Measurements from ENCODE around the gene THAP11.
"Not testable (repeated sequence)": the region's sequence is repeated elsewhere in the genome, so short reads cannot be mapped to it uniquely, and the experiment has no call there.

Gene THAP11

DNA sequence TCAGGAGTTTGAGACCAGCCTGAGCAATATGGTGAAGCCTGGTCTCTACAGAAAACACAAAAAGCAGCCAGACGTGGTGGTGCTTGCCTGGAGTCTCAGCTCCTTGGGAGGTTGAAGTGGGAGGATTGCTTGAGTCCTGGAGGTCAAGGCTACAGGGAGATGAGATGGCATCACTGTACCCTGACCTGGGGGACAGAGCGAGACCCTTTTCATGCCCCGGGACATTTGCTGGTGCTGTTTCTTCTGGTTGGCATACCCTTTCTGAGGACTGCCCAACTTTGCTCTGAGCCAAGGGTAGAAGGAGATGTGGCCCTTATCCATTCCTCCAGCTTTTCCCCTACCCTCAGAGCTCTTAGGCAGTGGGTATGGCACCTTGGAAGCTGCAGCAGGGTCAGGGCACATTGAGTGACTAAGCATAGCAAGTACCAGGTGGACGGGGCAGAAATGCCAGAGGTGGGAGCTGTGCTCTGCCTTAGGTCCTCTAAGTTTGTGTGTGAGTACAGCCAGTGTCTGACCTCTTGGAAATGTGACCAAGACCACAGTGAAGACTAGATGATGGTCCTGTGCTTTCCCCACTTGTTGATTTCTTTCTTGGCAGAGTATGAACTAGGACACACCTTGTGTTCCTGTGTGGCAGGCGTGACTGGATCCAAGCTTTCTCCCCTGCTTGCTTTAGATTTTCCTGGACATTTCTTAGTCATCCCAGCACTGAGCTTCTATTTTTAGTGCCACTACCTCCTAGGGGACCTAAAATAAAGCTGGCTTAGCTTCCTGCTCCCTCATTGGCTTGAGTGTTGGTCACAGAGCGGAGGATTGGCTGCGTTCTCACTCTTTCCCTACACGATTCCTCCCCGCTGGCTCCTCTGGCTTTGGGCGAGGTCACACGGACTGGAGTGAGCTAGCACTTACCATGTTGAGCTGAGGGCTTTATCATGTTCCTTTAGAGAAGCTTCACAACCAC, 20.8 kb downstream of the THAP11 start:
- DNase-seq (ENCODE audit: low read depth in 2 of 2): no peak

DNA sequence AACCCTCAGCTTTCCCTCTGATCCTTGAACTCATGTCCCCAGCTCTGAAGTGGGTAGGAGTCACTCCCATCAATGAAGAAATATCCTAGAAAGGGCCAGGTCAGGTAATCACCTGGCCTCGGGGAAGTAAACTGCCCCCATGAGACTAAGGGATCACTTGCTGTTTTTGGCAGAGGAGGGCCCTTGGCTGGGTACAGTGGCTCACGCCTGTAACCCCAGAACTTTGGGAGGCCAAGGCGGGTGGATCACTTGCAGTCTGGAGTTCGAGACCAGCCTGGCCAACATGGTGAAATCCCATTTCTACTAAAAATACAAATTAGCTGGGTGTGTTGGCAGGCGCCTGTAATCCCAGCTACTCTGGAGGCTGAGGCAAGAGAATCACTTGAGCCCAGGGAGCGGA, 21.9 kb downstream of the THAP11 start:
- not testable (repeated sequence) for DNase-seq (ENCODE audit: low read depth in 2 of 2)

DNA sequence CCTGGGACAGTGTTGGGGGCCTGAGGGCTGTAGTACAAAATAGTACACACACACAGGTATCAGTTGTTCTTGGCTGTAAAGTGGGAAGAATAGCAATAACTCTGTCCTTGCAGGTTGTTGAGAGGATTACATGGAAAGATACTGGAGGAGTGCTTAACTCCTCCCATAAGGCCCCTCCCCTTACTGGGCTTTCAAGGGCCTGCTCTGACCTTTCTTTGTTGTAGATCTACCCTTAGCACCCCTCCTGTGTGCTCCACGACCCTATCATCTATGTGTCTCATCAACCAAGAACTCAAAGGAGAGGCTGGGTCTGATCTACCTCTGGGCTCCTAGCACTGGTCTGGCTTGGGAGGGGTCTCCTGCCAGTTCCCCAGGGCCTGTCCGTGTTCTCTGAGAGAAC, 22.5 kb downstream of the THAP11 start:
- no peak for DNase-seq (ENCODE audit: low read depth in 2 of 2)

DNA sequence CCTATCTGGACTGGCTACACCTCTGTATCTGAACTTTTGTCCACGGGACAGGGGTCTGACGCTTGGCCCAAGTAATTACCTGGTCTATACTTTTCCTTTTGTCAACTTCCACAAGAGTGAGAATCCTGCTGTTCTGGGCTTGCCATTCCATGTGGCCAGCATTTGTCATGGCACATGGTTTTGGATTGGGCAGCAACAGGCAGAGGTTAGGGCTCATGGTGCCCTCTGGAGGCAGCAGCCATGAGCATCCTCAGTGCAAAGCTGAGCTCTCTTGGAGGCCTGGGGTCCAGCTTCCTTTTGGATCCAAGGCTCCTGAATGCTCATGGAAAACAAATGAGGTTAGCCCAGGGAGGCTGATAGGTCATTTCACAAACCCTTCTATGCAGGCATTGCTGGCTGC, 23.2 kb downstream of the THAP11 start:
- no peak for DNase-seq (ENCODE audit: low read depth in 2 of 2)

DNA sequence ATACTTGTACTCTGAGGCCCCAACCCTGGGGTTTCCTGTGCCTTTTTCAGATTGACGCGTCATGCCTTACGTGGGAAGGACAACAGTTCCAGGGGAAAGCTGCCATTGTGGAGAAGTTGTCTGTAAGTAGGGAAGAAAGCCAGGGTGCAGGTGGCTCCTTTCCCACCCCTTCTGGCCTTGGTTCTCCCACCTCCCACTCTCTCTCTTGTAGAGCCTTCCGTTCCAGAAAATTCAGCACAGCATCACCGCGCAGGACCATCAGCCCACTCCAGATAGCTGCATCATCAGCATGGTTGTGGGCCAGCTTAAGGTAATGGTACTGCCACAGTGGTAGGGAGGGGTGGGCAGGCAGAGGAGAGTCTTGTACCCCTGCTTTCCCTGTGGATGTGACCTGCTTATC, 26.2 kb downstream of the THAP11 start:
- DNase-seq (ENCODE audit: low read depth in 2 of 2): no peak

DNA sequence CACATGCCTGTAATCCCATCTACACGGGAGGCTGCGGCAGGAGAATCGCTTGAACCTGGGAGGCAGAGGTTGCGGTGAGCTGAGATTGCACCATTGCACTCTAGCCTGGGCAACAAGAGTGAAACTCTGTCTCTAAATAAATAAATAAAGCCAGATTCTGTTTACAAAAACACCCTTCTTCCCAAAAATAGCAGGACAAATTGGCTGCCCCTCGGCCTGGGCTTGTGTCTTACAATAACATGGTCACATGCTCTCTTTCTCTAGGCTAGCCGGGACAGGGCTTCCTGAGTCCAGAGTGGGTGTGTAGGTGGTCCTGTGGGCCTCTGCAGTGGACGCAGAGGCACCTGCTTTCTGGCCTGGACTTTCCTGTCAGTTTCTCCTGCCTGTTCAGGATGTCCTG, 27.5 kb downstream of the THAP11 start:
- DNase-seq (ENCODE audit: low read depth in 2 of 2): no peak

DNA sequence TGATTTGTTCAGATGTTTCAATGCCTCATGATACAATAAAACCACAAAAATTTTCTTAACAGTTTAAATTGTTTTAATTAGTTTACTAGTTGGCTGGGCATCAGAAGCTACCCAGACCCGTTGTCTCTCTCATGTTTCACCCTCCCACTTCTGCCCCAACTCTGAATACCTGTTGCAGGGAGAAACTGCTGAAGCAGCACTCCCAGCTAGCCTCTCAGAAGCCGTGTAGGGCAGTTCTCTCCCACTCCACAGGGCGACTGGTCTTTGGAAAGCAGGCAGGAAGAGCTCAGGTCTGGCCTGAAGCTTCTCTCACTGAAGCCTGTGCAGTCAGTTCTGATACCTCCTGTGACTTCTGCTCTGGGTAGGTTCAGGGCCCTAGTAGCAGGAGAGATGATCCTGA, 29.1 kb downstream of the THAP11 start:
- DNase-seq (ENCODE audit: low read depth in 2 of 2): no peak

DNA sequence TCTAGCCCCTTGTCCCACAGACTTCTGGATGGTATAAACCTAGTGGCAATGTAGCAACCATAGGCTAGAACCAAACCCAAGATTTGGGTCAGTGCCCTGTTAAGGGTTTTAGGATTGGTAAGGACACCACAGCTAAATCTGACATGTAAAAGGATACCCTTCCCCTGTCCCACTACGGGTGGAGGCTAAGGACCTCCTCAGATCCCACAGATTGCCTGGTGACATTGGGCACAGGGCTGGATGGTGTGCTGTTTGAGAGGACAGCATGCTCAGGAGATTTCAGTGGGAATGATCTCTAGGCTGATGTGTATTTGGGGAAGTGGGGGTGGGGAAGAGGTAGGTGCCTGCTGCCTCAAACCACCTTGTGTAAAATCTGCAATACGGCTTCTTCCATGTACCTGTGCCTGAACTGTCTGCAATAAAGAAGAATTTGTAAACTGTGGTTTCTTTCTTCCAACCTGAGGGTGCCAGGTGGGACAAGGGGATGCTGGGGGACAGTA, 30.1 kb downstream of the THAP11 start:
- DNase-seq (ENCODE audit: low read depth in 2 of 2): no peak

DNA sequence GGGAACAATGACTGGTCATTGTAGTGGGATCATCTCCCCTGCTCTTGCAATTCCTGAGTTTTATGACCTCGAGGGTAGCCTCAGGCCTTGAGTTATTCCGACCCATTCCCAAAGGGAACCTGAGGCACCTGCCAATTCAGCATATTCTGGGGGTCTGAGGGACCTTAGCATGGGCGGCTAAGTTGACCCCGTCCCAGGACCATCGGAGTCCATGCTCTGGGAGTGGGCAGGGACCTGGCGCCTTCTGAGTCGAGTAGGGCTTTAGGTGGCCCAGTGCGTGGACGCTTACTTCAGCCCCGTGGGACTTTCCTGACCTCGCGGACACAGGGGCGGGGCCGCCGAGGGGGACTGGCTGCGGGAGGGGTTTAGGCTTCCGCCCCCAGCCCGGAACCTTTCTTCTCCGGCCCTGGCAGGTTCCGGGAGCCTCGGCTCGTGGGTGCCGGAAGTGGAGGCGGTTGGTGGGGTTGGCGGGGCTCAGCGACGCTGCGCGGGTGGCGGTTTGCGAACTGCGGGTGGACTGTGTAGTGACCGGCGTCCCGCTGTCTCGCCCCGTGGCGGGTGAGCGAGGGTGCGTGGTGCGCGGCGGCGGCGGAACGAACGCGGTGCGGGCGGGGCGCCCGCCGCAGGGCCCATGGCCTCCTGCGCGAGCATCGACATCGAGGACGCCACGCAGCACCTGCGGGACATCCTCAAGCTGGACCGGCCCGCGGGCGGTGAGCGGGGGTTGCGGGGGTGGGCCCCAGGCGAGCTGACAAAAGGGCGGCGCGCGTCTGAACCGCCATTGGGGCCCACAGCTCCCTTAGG, 30.7 kb downstream of the THAP11 start, which contains the start of gene EDC4:
Gene EDC4, plus strand, starts transcription at position 422 of the 804 bp plus-strand sequence. Its CDS starts 210 bp downstream, at position 632.
- DNase-seq (ENCODE audit: low read depth in 2 of 2): peak; percentile 77 to 79

DNA sequence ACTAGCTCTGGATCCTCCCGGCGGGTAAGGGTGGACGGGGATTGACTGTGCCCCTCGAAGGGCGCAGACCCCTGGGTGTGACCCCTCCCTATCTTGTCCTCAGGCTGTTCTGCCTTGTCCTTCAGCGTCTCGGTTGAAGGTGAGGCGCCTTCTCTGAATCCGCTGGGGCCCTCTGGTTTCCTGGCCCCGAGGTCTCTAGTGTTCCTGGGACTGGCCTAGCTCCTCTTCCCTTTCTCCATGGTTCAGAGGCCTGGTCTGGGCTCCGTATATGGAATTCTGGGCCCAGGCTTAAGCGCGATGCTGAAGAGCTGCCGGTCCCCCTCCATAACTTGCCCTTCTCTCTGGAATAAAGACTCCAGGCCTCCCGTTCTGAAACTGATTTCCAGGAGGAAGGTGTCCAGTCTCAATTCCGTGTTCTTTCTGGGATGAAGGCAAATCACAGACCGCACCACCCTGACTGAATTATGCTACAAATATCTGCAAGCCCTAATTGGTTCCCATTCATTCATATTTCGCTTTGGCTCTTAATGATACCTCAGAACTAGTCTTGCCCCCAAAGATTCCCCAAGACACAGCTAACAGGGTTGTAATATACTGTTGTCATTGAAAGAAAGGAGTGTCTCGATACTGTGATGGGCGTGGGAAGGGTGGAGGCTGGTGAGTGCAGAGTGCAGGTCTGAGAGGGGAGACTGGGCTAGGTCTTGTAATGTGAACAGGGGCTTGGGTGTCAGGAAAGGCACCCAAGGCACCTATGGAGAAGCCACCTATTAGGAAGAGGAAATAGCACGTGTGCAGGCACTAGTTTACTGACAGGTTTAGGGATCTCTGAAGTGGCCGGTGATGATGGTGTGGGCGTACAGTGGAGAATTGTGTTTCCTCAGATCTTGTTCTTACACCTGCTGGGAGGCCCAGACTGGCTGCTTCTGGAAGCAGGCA, 31.6 kb downstream of the THAP11 start:
- DNase-seq (ENCODE audit: low read depth in 2 of 2): no peak

DNA sequence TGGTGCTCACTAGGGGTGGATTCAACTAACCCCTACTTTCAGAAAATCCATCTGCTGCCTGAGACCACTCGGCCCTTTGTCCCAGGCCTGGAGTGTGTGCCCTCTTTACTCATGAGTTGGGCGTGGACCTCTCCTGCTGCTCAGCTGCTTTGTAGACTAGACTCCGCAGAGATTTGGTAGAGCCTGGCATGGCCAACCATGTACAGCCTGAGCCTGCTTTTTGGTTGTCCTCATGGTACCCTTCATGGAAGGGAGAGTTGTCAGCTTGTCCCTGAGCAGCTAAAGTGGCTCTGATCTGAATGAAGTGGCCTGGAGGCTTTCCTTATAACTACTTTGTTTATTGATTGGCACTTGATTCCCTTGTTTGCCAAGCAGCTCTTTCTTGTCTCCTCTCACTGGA, 32.3 kb downstream of the THAP11 start:
- DNase-seq (ENCODE audit: low read depth in 2 of 2): no peak

DNA sequence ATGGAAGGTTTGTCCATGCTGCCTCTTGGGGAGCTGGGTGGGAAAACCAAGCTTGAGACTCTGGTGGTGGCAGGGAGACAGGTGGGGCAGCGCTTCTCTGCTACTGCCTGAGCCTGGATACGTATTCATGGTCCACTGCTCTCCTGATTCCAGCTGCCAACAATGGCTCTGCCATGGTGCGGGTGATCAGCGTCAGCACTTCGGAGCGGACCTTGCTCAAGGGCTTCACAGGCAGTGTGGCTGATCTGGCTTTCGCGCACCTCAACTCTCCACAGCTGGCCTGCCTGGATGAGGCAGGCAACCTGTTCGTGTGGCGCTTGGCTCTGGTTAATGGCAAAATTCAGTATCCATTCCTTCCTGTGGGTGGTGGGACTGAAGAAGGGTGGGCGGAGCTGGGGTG, 34.9 kb downstream of the THAP11 start:
- no peak for DNase-seq (ENCODE audit: low read depth in 2 of 2)

DNA sequence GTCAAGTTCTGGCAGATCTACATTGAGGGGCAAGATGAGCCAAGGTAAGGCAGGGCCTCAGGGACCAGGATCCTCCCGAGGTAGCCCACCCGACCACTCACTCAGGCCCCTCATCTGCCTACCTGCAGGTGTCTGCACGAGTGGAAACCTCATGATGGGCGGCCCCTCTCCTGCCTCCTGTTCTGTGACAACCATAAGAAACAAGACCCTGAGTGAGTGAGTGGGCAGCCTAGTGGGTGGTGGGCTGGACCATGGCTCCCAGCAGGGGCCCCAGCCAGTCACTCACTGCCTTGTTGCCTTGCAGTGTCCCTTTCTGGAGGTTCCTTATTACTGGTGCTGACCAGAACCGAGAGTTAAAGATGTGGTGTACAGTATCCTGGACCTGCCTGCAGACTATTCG, 36.1 kb downstream of the THAP11 start:
- DNase-seq (ENCODE audit: low read depth in 2 of 2): no peak

DNA sequence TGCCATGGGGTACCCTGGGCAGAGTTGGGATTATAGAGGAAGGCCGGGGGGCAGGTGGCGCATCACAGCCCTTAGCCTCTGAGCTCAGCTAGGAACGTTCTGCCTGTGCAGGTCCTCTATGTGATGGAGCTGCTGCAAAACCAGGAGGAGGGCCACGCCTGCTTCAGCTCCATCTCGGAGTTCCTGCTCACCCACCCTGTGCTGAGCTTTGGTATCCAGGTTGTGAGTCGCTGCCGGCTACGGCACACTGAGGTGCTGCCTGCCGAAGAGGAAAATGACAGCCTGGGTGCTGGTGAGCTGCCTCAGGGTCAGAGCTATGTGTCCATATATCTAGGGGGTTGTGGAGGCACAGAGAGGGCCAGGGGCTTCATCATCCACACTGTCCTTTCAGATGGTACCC, 36.7 kb downstream of the THAP11 start:
- no peak for DNase-seq (ENCODE audit: low read depth in 2 of 2)

DNA sequence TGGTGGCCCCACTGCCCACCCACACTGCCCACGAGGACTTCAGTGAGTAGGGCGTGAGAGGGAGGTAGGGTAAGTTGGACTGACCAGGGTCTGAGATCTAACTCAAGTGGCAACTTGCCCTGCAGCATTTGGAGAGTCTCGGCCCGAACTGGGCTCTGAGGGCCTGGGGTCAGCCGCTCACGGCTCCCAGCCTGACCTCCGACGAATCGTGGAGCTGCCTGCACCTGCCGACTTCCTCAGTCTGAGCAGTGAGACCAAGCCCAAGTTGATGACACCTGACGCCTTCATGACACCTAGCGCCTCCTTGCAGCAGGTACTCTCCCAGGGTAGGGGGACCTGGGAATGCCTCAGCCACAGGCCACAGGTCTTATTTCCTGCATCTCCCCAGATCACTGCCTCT, 37.3 kb downstream of the THAP11 start:
- no peak for DNase-seq (ENCODE audit: low read depth in 2 of 2)

DNA sequence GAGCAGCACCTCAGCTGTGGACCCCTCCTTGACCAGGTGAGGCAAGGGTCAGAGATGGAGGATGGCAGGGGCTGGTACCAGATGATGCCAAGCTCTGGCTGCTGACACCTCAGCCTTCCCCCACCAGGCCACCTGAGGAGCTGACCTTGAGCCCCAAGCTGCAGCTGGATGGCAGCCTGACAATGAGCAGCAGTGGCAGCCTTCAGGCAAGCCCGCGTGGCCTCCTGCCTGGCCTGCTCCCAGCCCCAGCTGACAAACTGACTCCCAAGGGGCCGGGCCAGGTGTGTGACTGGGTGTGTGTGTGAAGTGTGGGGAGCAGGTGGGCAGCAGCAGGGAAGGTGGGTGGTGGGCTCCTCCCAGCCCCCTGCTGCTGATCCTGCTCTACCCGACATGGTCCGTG, 37.8 kb downstream of the THAP11 start:
- no peak for DNase-seq (ENCODE audit: low read depth in 2 of 2)

DNA sequence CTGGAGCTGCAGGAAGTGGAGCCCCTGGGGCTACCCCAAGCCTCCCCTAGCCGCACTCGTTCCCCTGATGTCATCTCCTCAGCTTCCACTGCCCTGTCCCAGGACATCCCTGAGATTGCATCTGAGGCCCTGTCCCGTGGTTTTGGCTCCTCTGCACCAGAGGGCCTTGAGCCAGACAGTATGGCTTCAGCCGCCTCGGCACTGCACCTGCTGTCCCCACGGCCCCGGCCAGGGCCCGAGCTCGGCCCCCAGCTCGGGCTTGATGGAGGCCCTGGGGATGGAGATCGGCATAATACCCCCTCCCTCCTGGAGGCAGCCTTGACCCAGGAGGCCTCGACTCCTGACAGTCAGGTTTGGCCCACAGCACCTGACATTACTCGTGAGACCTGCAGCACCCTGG, 38.5 kb downstream of the THAP11 start:
- no peak for DNase-seq (ENCODE audit: low read depth in 2 of 2)

DNA sequence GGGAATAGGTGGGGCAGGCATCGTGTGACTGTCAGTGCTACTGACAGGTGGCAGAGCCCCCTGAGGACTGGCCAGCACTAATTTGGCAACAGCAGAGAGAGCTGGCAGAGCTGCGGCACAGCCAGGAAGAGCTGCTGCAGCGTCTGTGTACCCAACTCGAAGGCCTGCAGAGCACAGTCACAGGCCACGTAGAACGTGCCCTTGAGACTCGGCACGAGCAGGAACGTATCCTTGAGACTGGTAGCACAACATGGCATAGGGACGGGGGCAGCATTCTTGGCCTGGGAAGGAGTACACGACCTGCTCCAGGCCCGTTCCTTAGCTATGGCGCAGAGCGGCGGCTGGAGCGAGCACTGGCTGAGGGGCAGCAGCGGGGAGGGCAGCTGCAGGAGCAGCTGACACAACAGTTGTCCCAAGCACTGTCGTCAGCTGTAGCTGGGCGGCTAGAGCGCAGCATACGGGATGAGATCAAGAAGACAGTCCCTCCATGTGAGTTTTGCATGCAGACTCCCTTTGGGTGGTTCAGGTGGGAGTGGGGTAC, 39.6 kb downstream of the THAP11 start:
- DNase-seq (ENCODE audit: low read depth in 2 of 2): no peak

DNA sequence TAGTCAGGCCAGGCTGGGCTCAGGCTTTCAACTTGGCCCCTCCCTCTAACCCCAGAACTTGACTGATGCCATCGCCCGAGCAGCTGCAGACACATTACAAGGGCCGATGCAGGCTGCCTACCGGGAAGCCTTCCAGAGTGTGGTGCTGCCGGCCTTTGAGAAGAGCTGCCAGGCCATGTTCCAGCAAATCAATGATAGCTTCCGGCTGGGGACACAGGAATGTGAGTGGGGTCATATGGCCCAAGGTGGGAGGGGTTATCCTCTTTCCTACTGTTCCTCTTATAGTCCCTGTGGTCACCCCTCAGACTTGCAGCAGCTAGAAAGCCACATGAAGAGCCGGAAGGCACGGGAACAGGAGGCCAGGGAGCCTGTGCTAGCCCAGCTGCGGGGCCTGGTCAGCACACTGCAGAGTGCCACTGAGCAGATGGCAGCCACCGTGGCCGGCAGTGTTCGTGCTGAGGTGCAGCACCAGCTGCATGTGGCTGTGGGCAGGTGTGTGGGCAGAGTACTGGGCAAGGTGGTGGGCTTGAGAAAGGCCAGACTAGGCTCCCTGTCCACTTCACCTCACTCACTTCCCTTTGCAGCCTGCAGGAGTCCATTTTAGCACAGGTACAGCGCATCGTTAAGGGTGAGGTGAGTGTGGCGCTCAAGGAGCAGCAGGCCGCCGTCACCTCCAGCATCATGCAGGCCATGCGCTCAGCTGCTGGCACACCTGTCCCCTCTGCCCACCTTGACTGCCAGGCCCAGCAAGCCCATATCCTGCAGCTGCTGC, 40.4 kb downstream of the THAP11 start:
- no peak for DNase-seq (ENCODE audit: low read depth in 2 of 2)

DNA sequence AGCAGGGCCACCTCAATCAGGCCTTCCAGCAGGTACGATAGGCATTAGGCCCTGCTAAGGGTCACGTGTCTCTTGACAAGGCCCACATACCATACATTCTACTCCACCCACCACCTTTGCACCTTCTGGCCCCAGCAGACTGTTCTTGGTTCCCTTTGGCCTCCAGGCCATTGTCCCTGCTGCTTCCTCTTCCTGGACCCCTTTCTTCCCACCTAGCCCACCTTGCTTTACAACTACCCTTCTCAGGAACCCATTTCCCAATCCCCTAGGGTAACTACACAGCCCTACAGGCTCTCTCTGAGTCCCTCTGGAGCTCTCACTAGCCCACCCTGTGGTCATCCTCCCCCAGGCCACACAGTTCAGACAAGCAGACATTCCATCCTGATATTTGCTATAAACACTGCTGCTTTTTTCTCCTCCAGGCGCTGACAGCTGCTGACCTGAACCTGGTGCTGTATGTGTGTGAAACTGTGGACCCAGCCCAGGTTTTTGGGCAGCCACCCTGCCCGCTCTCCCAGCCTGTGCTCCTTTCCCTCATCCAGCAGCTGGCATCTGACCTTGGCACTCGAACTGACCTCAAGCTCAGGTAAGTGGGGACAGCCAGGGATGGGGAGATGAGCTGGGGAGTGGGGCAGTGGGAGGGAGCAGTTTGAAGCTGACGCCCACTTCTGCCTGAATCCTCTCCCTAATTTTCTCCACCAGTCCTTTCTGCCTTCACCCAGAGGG, 41.2 kb downstream of the THAP11 start:
- no peak for DNase-seq (ENCODE audit: low read depth in 2 of 2)
